Activated CD8-positive, alpha-beta T cell treated with anti-CD3 and anti-CD28 coated beads for 36 hours (primary cell): ENCODE data around the gene N4BP2. TPM values are rescaled to one million over a fixed set of nuclear protein-coding genes. Genes with fewer than 3 reads are reported as not detected.
A peak's percentile ranks its signal among the peaks of the same experiment; 100 is the strongest.

Experiments
- ATAC-seq: fragments of 200-7000 bp; cut with Tn5 transposase; one replicate; pipeline ENCODE4 v1.10.0; 2021; ENCODE audit warnings: mild to moderate bottlenecking, moderate library complexity
- CTCF ChIA-PET: fragments of 350-600 bp; sonication (Branson Sonifier 250); formaldehyde crosslinking; loops from one replicate; lab custom pipeline; 2021; ENCODE audit warnings: antibody characterized with exemption; lab: Charles Lee
- POLR2A ChIA-PET: fragments of 350-600 bp; sonication (Branson Sonifier 250); formaldehyde crosslinking; loops from one replicate; lab custom pipeline; 2021; ENCODE audit warnings: antibody characterized with exemption; lab: Charles Lee
- DNase-seq: peaks from one replicate; pipeline ENCODE4 v3.0.0-alpha.2; 2020
- H3K27ac Mint-ChIP-seq: one replicate; pipeline ENCODE4 v1.8.0; 2021; ENCODE audit warnings: mild to moderate bottlenecking, mixed read lengths
- H3K27me3 Mint-ChIP-seq: one replicate; pipeline ENCODE4 v1.8.0; 2021; ENCODE audit warnings: mixed read lengths
- H3K36me3 Mint-ChIP-seq: one replicate; pipeline ENCODE4 v1.8.0; 2021; ENCODE audit warnings: low read depth, mixed read lengths
- H3K4me1 Mint-ChIP-seq: one replicate; pipeline ENCODE4 v1.8.0; 2021; ENCODE audit warnings: low read depth, mixed read lengths
- H3K4me3 Mint-ChIP-seq: one replicate; pipeline ENCODE4 v1.8.0; 2021; ENCODE audit warnings: mild to moderate bottlenecking, moderate library complexity, mixed read lengths
- H3K9me3 Mint-ChIP-seq: one replicate; pipeline ENCODE4 v1.8.0; 2021; ENCODE audit warnings: mixed read lengths
- CTCF ChIP-seq: fragments of 200-600 bp; IDR thresholded peaks from one replicate; pipeline ENCODE4 v1.8.0; 2022; ENCODE audit warnings: antibody characterized with exemption, mild to moderate bottlenecking
- intact Hi-C: fragments of 100-400 bp; cut with micrococcal nuclease; formaldehyde crosslinking; loops from one replicate; pipeline ENCODE4 v1.10.0; 2022
- total RNA-seq, 2 experiments: library from RNA; stranded (reverse); gene quantifications; one replicate each; pipeline ENCODE4 v1.2.3, GENCODE V29; 2021

Gene N4BP2
- total RNA-seq, 2 experiments from 2014 or later: 17.4 to 17.5 TPM

- ChIA-PET POLR2A (interaction anchor here (4.5 kb wide), 1 partner anchor 49 kb away, joined by 24 read pairs; the partner anchor contains the start of gene RHOH), CTCF (interaction anchor here (0.6 to 1.6 kb wide), 23 partner anchors 11 to 176 kb away, joined by 3 to 8 read pairs (median 3); no protein-coding TSS in a partner anchor)
- DNase-seq: peak; percentile 83
- ATAC-seq: peak; percentile 98
- peaks cover 34% of the 10 kb centered on the region for H3K36me3 Mint-ChIP-seq
- H3K4me1 Mint-ChIP-seq: peaks cover 41% of the 10 kb centered on the region
- peak overlapping the region; percentile 68 for H3K27ac Mint-ChIP-seq
- peak; percentile 95 for TF ChIP-seq CTCF
- H3K9me3 Mint-ChIP-seq: peaks cover 11% of the 10 kb centered on the region
- no peaks in the 10 kb centered on the region for H3K27me3 Mint-ChIP-seq
- intact Hi-C loops: loop anchor here (5.0 kb wide), 2 partner anchors 42 to 157 kb away; no protein-coding TSS in a partner anchor
- H3K4me3 Mint-ChIP-seq: no peak overlapping the region
Measured at GRCh38 chr4:40149960-40150385, 93.3 kb downstream of the N4BP2 start.

DNA sequence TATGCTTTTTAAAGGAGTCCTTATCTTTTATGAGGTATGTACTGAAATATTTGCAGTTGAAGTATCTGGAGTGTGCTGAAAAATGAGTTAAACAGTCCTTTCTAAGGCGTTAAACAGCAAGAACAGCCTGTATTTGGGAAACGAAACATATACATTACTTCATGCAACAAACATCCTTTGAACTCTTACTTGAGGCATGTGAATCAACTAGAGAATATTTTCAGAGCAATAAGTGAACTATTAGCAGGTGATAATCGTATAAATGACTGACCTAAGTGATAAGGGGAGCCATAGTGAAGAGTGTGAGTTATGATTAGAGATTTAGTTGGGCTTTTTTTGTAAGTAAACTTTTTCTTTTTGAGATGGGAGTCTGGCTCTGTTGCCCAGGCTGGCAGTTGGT lies 94.3 kb downstream of the N4BP2 start:
- DNase-seq: no peak
- H3K9me3 Mint-ChIP-seq: peaks cover 11% of the 10 kb centered on the region

GRCh38 chr4:40152637-40153036 lies 96.0 kb downstream of the N4BP2 start:
- peaks cover 11% of the 10 kb centered on the region for H3K9me3 Mint-ChIP-seq
- no peak for TF ChIP-seq CTCF
- intact Hi-C loops: loop anchor here (5.0 kb wide), 2 partner anchors 40 to 155 kb away; no protein-coding TSS in a partner anchor
- H3K36me3 Mint-ChIP-seq: peaks cover 32% of the 10 kb centered on the region
- ChIA-PET POLR2A (interaction anchor here (0.7 to 4.5 kb wide), 3 partner anchors 46 to 80 kb away, joined by 3 to 24 read pairs (median 6); partner anchors contain the start of gene RHOH), CTCF (interaction anchor here (0.7 to 3.0 kb wide), 10 partner anchors 9 to 173 kb away, joined by 3 to 38 read pairs (median 6); partner anchors contain the start of gene RHOH)
- H3K4me1 Mint-ChIP-seq: peaks cover 44% of the 10 kb centered on the region
- DNase-seq: peak; percentile 23
- no peaks in the 10 kb centered on the region for H3K27me3 Mint-ChIP-seq
- ATAC-seq: peak; percentile 29
- peak overlapping the region; percentile 71 for H3K27ac Mint-ChIP-seq
- peak overlapping the region; percentile 19 for H3K4me3 Mint-ChIP-seq

More for the DNA sequence above, 94.3 kb downstream of the N4BP2 start:
- Mint-ChIP-seq H3K27me3 (no peaks in the 10 kb centered on the region), H3K4me3 (no peak overlapping the region), H3K27ac (no peak overlapping the region), H3K4me1 (peaks cover 41% of the 10 kb centered on the region), H3K36me3 (peaks cover 34% of the 10 kb centered on the region)
- CTCF ChIA-PET: interaction anchor here (0.7 to 3.0 kb wide), 15 partner anchors 20 to 175 kb away, joined by 3 to 38 read pairs (median 4); no protein-coding TSS in a partner anchor
- POLR2A ChIA-PET: interaction anchor here (1.2 to 4.5 kb wide), 3 partner anchors 48 to 78 kb away, joined by 4 to 24 read pairs (median 6); partner anchors contain the start of gene RHOH
- ATAC-seq: no peak
- intact Hi-C loops: loop anchor here (5.0 kb wide), 2 partner anchors 41 to 156 kb away; no protein-coding TSS in a partner anchor
- no peak for TF ChIP-seq CTCF

- Mint-ChIP-seq H3K27ac (no peak overlapping the region), H3K4me3 (no peak overlapping the region), H3K36me3 (peaks cover 12% of the 10 kb centered on the region), H3K9me3 (peaks cover 2% of the 10 kb centered on the region), H3K27me3 (no peaks in the 10 kb centered on the region), H3K4me1 (peaks cover 27% of the 10 kb centered on the region)
- ChIA-PET POLR2A (no interaction called here), CTCF (interaction anchor here (0.6 kb wide), 1 partner anchor 168 kb away, joined by 3 read pairs; no protein-coding TSS in a partner anchor)
- intact Hi-C loops: no loop called here
- DNase-seq (no peak), ATAC-seq (no peak)
- no peak for TF ChIP-seq CTCF
Measured at GRCh38 chr4:40157436-40157835, 100.8 kb downstream of the N4BP2 start.

DNA sequence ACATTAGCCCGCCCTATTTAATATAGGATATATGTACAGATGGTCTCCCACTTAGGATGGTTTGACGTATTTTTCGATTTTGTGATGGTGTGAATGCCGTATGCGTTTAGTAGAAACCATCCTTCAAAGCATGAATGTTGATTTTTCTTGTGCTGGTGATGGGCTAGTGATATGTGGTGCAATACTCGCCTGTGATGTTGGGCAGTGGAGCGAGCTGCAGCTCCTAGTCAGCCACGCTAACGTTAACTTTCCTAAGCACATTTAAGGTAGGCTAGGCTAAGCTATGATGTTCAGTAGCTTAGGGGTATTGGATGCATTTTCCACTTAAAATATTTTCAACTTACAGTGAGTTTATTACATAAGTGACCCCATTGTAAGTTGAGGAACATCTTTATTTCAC lies 103.6 kb downstream of the N4BP2 start:
- ChIA-PET CTCF (interaction anchor here (0.8 to 2.8 kb wide), 4 partner anchors 17 to 166 kb away, joined by 3 to 12 read pairs (median 5); no protein-coding TSS in a partner anchor), POLR2A (interaction anchor here (0.6 to 1.0 kb wide), 3 partner anchors 23 to 65 kb away, joined by 3 read pairs; no protein-coding TSS in a partner anchor)
- H3K4me1 Mint-ChIP-seq: peaks cover 9% of the 10 kb centered on the region
- H3K27me3 Mint-ChIP-seq: no peaks in the 10 kb centered on the region
- no peak for TF ChIP-seq CTCF
- no peak for ATAC-seq
- intact Hi-C loops: no loop called here
- peaks cover 13% of the 10 kb centered on the region for H3K36me3 Mint-ChIP-seq
- no peak overlapping the region for H3K4me3 Mint-ChIP-seq
- peaks cover 4% of the 10 kb centered on the region for H3K9me3 Mint-ChIP-seq
- DNase-seq: no peak
- H3K27ac Mint-ChIP-seq: no peak overlapping the region
